ENCODE data around the gene RHEB. TPM values are rescaled to one million over a fixed set of nuclear protein-coding genes. Genes with fewer than 3 reads are reported as not detected.

The RHEB gene
- polyA plus RNA-seq, 3 donors: 45.6 to 103 (median 94.7) TPM

DNA sequence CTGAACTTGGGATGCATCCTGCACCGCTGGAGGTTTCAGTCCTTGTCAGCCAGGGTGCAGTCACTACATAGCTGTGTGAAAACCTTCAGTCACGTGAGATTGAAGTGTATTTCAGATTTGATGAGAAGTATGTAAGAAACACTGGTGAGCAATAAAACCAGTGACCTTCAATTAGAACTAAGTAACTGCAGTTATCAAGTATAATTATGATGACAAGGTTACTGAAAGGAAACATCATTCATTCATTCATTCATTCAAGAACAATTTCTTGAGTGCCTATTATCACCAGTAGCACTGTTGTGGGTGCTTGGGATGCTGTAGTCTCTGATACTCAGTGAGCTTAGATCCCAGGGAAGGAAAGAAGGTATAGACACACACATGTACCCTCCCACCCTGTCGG, 33.6 kb downstream of the RHEB start:
- H3K27ac ChIP-seq (ENCODE audit: low read depth, low read length): no peak overlapping the region

DNA sequence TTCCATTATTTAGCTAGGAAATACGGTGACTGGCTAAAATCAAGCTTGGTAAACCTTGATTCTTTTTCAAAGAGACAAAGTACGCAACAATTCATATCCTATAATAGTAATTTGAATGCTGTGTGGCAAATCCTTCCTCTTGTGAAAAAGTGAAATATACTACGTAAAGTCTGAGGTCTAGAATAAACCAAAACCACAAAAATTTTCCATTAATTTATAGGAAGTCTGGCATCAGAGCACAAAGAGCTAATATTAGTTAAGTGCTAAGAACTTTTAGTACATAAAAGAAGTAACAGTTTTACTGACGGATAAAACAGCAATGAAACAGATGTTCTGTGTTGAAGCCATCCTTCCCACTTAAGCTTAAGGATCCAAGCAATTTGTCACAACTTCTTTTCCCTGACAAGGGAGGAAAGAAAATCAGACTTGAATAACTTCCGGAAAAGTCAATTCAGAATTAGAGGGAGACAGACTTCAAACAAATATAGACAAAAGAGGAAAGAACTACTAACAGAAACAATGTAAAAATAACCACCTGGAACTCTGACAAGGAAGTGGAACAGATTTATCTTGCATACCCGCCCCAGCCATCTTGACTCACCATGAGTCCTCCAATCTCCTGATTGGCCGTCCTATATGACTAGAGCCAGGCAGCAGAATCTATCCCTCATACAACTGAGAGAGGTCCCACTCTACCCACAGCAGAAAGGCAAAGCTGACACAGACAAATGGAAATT, 34.6 kb downstream of the RHEB start:
- WGBS, 3 donors: 54 to 64% (median 59%) methylated on average over 7 of the region's 7 CpGs
- H3K27ac ChIP-seq (ENCODE audit: low read depth, low read length): no peak overlapping the region

More for the DNA sequence above, 33.6 kb downstream of the RHEB start:
- WGBS, 3 donors: 94 to 98% (median 97%) methylated on average over 3 of the region's 3 CpGs

GRCh38 chr7:151483711-151483983, 36.0 kb downstream of the RHEB start:
- H3K27ac ChIP-seq (ENCODE audit: low read depth, low read length): no peak overlapping the region
- WGBS, 3 donors: 85 to 88% (median 86%) methylated on average over 1 of the region's 1 CpG

GRCh38 chr7:151482883-151483710, 36.6 kb downstream of the RHEB start:
- H3K27ac ChIP-seq (ENCODE audit: low read depth, low read length): no peak overlapping the region
- WGBS, 3 donors: 93 to 97% (median 96%) methylated on average over 8 of the region's 8 CpGs

GRCh38 chr7:151481650-151482505, 37.8 kb downstream of the RHEB start:
- WGBS, 3 donors: 93 to 95% (median 94%) methylated on average over 4 of the region's 4 CpGs
- no peak overlapping the region for H3K27ac ChIP-seq (ENCODE audit: low read depth, low read length)

DNA sequence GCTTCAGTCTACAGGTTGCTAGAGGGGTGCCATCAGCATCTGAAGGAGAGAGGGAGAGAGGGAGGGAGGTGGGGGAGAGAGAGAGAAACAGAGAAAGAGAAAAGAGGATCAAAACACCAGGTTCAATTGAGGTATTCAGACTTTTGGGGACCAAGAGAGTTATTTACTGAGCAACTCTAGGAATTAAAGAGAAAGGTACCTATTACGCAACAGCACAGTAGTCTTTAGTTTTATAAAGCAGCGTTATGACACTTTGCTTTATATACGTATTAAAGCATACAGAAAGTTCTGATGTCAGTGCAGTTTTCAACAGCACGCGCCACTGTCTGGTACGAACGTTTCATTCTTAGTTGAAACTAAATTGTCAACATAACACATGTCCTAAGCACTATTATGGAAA, 41.8 kb downstream of the RHEB start:
- H3K27ac ChIP-seq (ENCODE audit: low read depth, low read length): no peak overlapping the region
- WGBS, 3 donors: 90 to 93% (median 92%) methylated on average over 7 of the region's 7 CpGs

- H3K27ac ChIP-seq (ENCODE audit: low read depth, low read length): no peak overlapping the region
- 72 to 93% (median 78%) methylated on average over 17 of the region's 17 CpGs for WGBS, 3 donors
These were observed 46.9 kb downstream of the RHEB start for GRCh38 chr7:151472644-151473380.

- WGBS, 3 donors: 70 to 92% (median 73%) methylated on average over 2 of the region's 2 CpGs
- H3K27ac ChIP-seq (ENCODE audit: low read depth, low read length): no peak overlapping the region
These were observed 49.0 kb downstream of the RHEB start for GRCh38 chr7:151470711-151471110.

- no peak overlapping the region for H3K27ac ChIP-seq (ENCODE audit: low read depth, low read length)
- WGBS, 3 donors: 49 to 70% (median 70%) methylated on average over 5 of the region's 5 CpGs
These were observed 50.4 kb downstream of the RHEB start for GRCh38 chr7:151469281-151469680.

DNA sequence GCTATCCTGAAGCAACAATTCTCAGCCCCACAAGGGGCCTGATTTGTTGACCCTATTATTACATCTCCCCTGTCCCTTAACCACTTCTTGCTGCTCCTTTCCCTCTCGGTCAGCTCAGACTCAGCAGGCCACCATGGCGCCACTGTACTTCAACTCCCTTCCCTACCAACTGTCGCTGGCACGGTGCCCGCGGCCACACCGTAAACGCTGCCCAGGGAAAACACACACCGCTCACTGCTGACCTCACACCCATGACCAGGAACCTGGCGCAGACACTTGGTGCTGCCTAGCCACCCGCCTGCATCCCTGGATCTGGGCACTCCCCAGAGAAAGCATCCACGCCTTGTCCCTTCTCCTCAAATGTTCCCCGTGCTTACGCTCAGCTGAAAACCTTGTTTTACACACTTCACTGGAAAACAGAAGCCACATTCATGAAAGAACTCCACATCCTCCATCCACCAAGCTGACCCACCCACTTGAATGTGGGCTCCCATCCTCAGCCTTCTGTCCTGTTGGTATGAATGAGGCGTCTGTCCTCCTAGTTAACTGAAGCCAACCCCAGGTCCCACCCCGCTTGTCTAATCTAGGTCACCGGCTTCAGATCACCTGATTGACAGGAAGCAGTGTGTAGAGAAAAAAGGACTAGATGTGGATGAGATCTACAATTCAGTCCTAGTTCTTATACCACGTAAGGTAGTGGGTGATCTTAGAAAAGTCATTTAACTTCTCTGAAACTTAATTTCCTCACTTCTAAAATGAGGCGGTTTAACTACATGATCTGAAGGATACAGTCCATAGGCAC, 51.3 kb downstream of the RHEB start:
- WGBS, 3 donors: 90 to 96% (median 94%) methylated on average over 19 of the region's 19 CpGs
- no peak overlapping the region for H3K27ac ChIP-seq (ENCODE audit: low read depth, low read length)

DNA sequence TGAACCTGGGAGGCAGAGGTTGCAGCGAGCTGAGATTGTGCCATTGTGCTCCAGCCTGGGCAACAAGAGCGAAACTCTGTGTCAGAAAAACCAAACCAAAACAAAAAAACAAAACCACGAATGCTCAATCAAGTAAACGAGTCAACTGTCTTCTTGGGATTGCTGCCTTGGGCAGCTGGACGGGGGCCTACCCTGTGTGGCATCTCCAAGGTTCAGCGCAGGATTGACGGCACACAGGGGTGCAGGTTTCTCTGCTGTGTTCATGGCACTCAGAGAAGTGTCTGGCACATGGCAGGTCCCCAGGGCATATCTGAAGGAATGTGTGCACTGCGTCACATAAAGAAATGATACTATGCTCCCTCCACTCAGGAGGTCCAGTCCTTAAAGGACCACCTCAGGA, 54.5 kb downstream of the RHEB start:
- 91 to 98% (median 96%) methylated on average over 8 of the region's 8 CpGs for WGBS, 3 donors
- H3K27ac ChIP-seq (ENCODE audit: low read depth, low read length): no peak overlapping the region

DNA sequence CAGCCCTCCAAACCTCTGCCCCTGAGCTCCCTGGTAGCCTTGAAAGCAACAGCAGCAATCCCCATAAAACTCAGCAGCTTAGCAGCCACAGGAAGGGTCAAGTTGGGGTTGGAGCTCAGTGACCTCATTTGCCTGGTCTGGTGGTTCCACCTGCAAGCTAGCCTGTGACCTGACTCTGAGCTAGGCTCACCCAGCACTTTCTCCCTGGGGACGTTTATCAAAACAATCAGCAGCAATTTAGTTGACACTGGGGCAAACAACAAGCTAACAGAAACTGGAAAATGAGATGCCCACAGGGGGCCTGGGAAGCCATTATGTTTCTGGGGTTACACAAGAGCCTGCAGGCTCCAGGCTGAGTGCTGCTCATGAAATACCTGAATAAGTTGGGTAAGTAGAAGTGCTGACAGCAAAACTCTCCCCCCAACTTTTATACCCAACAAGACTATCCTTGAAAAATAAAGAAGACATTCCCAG, 57.4 kb downstream of the RHEB start:
- no peak overlapping the region for H3K27ac ChIP-seq (ENCODE audit: low read depth, low read length)
- WGBS, 3 donors: 62 to 78% (median 63%) methylated on average over 1 of the region's 1 CpG

DNA sequence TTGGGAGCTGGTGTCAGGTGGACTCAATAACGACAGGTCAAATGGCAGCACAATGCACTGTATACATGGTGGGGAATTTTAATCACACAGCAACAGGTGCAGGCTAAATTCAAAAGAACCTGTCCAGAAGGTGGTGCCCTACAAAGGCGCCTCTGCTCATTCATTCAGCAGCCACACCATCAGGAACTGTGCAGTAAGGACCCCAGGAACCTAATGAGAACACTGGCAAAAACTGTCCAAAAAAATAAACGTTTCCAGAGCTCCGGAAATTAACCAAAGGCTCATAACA, 57.8 kb downstream of the RHEB start:
- no peak overlapping the region for H3K27ac ChIP-seq (ENCODE audit: low read depth, low read length)
- 74 to 79% (median 76%) methylated on average over 4 of the region's 4 CpGs for WGBS, 3 donors

DNA sequence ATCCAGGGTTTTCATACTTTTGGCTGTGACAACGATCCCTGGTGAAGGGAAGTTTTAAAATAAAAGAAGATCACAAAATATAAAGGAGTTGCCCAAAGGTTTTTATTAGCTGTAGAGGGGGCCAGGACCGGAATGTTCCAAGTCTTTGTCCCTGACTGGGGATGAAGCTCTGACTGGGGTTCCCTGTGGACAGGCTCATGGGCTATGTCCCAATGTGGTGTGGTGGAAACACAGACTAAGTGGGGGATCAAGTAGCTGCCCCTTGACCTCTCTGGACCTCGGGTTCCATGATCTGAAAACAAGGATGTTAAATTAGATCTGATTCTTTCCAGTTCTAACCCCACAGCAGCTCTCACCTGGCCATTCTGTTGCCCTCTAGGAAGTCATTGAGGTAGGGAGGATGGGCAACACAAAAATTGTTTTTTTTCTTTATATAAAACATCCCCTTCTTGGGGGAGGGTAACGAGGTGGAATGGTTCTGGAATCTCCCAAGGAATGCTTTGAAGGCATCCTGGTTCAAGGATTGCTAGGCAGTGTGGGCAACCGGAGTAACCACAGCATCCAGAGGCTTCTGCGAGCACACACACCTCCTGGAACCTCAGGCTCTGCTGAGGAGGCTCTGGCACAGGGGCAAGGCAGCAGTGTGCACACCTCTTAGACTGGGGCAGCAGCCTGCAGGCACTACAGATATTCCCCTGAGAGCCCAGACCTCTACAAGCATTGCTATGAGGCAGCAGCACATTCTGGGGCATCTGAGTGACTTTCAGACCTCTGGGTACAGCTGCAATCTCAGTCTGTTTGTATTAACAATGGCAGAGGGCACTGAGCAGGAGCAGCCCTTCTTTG, 58.4 kb downstream of the RHEB start:
- peak overlapping the region; percentile 70 for H3K27ac ChIP-seq (ENCODE audit: low read depth, low read length)
- 85 to 93% (median 87%) methylated on average over 6 of the region's 6 CpGs for WGBS, 3 donors

GRCh38 chr7:151460474-151460855, 59.2 kb downstream of the RHEB start:
- WGBS, 3 donors: 35 to 50% (median 49%) methylated on average over 10 of the region's 10 CpGs
- peak overlapping the region; percentile 70 for H3K27ac ChIP-seq (ENCODE audit: low read depth, low read length)

DNA sequence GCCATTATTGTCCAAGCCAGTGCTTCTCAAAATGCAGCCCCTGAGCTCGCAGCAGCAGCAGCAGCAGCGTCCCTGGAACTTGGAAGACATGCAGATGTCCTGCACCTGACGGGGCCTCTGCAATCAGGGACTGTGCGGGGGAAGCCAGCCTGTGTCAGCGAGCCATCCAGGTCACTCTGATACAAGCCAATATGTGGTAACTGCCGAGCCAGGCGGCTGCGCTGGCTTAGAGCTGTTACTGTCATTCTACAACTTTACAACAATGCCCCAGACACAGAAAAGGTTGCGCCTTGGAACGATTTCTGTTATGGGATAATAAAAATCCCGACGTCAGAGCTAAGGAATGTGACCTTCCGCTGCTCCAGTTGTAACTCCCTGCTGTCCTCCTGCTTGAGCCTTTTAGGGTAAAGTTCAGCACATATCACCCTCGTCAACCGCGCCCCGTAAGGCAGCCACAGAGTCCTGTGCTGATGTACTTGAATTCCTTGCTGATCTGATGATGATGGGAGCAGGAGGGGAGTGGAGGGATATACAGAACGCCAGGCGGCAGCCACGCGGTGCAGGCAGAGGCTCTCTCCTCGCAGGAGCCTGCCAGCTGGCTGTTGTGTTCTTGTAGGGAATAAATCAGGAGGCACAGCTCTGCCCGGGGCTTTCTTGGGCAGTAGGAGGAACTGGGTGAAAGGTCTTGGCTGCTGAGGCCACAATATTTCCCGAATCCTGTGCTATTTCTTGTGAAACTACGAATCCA, 59.8 kb downstream of the RHEB start:
- 5 to 16% (median 13%) methylated on average over 25 of the region's 25 CpGs for WGBS, 3 donors
- H3K27ac ChIP-seq (ENCODE audit: low read depth, low read length): peak overlapping the region; percentile 70
